A549 (cell line): ENCODE results near the gene BNIPL. TPM values are rescaled to one million over a fixed set of nuclear protein-coding genes. Genes with fewer than 3 reads are reported as not detected.

Experiments used
- ATAC-seq, 2 experiments: fragments of 200-7000 bp in 1 of 2; fragments of >200 bp in 1 of 2; cut with Nextera tagmentation in 1 of 2; cut with Tn5 transposase in 1 of 2; 3 replicates each; pipeline versions ENCODE4 v1.8.0 to v1.9.1; 2018 to 2020; ENCODE audit warnings: mild to moderate bottlenecking in 1 of 2, moderate library complexity in 1 of 2
- CTCF ChIA-PET: fragments of 300-600 bp; sonication (Branson Sonifier 250); formaldehyde crosslinking; extraction: SDS; loops from one replicate; lab custom pipeline; 2021; ENCODE audit warnings: antibody characterized with exemption, inconsistent platforms; lab: Yijun Ruan, JAX
- POLR2A ChIA-PET: fragments of 350-600 bp; formaldehyde crosslinking; extraction: SDS; loops from one replicate; lab custom pipeline; 2021; ENCODE audit warnings: antibody characterized with exemption, inconsistent platforms; lab: Yijun Ruan, JAX
- DNase-seq, 2 experiments: peaks; one replicate each; pipeline versions ENCODE4 v3.0.0 to v3.0.0-alpha.2; 2011 to 2016; ENCODE audit warnings: low read depth in 1 of 2, low spot score in 1 of 2
- FAIRE-seq: peaks from 2 replicates; lab custom pipeline; 2011; peaks lifted over from hg19 to GRCh38; lab: Jason Lieb, UNC
- H3K27ac ChIP-seq, 2 experiments: fragments of >200 bp; sonication (Bioruptor Twin); formaldehyde crosslinking; 3 replicates each; pipeline ENCODE4 v1.5.1; 2016 to 2017
- H3K4me1 ChIP-seq: fragments of >200 bp; sonication (Bioruptor Twin); formaldehyde crosslinking; 3 replicates; pipeline ENCODE4 v1.6.1; 2016
- H3K4me2 ChIP-seq: fragments of >200 bp; sonication (Bioruptor Twin); formaldehyde crosslinking; 3 replicates; pipeline ENCODE4 v1.6.1; 2016
- H3K4me3 ChIP-seq: fragments of >200 bp; sonication (Bioruptor Twin); formaldehyde crosslinking; 3 replicates; pipeline ENCODE4 v1.5.1; 2016
- H3K9me3 ChIP-seq: fragments of >200 bp; sonication (Bioruptor Twin); formaldehyde crosslinking; 3 replicates; pipeline ENCODE4 v1.6.1; 2016
- BCL3 ChIP-seq: fragments of >200 bp; sonication (Bioruptor Twin); formaldehyde crosslinking; IDR thresholded peaks from 3 replicates; pipeline ENCODE4 v1.6.1; 2016
- CHD2 ChIP-seq: fragments of 150-350 bp; IDR thresholded peaks from 2 replicates; pipeline ENCODE4 v1.6.1; 2014; ENCODE audit warnings: low read length; ENCODE audit not compliant: partially characterized antibody
- CTCF ChIP-seq: fragments of >200 bp; sonication (Bioruptor Twin); formaldehyde crosslinking; IDR thresholded peaks from 3 replicates; pipeline ENCODE4 v1.5.1; 2016
- EHMT2 ChIP-seq: fragments of 200-600 bp; sonication (generic); IDR thresholded peaks from 2 replicates; pipeline ENCODE4 v1.6.1; 2016; ENCODE audit warnings: antibody characterized with exemption, low read depth, mild to moderate bottlenecking, moderate library complexity
- FOSL2 ChIP-seq, 2 experiments: fragments of 450-650 bp in 1 of 2; fragments of >200 bp in 1 of 2; sonication (Bioruptor Twin) in 1 of 2; formaldehyde crosslinking; IDR thresholded peaks; 2 replicates each; pipeline versions ENCODE4 v1.5.0 to v1.6.1; 2016 to 2020; ENCODE audit warnings: mild to moderate bottlenecking in 1 of 2, moderate library complexity in 1 of 2
- FOXS1 ChIP-seq: fragments of 250-450 bp; sonication (Bioruptor Pico); IDR thresholded peaks from 2 replicates; pipeline ENCODE4 v1.5.0; 2020; ENCODE audit warnings: mild to moderate bottlenecking, moderate library complexity
- GATA3 ChIP-seq: IDR thresholded peaks from 2 replicates; pipeline ENCODE4 v1.6.1; 2012; ENCODE audit warnings: borderline replicate concordance
- HES2 ChIP-seq: fragments of >200 bp; sonication (Bioruptor Twin); formaldehyde crosslinking; IDR thresholded peaks from 2 replicates; pipeline ENCODE4 v1.6.1; 2016
- HEYL ChIP-seq: fragments of 250-450 bp; sonication (Bioruptor Pico); IDR thresholded peaks from 2 replicates; pipeline ENCODE4 v1.8.0; 2021; ENCODE audit warnings: mild to moderate bottlenecking, moderate library complexity
- HOXA7 ChIP-seq: fragments of 250-450 bp; sonication (Bioruptor Pico); IDR thresholded peaks from 2 replicates; pipeline ENCODE4 v1.5.0; 2020; ENCODE audit warnings: mild to moderate bottlenecking, moderate library complexity
- JUN ChIP-seq, 2 experiments: fragments of >200 bp; sonication (Bioruptor Twin); formaldehyde crosslinking; IDR thresholded peaks; 2 replicates in 1 of 2; 3 replicates in 1 of 2; pipeline ENCODE4 v1.6.1; 2016 to 2017
- KDM5A ChIP-seq: fragments of 200-600 bp; sonication (generic); IDR thresholded peaks from 2 replicates; pipeline ENCODE4 v1.6.1; 2016; ENCODE audit warnings: antibody characterized with exemption, mild to moderate bottlenecking
- MAFK ChIP-seq: fragments of 450-650 bp; IDR thresholded peaks from 2 replicates; pipeline ENCODE4 v1.6.1; 2014; ENCODE audit not compliant: partially characterized antibody
- MAX ChIP-seq: IDR thresholded peaks from 2 replicates; pipeline ENCODE4 v1.6.1; 2012
- NFE2L2 ChIP-seq: fragments of 150-350 bp; conservative IDR thresholded peaks from 2 replicates; pipeline ENCODE4 v1.6.1; 2014; ENCODE audit warnings: low read length
- NR3C1 ChIP-seq: fragments of >200 bp; sonication (Bioruptor Twin); formaldehyde crosslinking; IDR thresholded peaks from 3 replicates; pipeline ENCODE4 v1.6.1; 2017
- POLR2AphosphoS2 ChIP-seq: conservative IDR thresholded peaks from 2 replicates; pipeline ENCODE4 v1.6.1; 2012; ENCODE audit warnings: low read length, improper control_type of control experiment, inconsistent platforms
- RAD21 ChIP-seq, 2 experiments: fragments of >200 bp in 1 of 2; sonication (Bioruptor Twin) in 1 of 2; formaldehyde crosslinking in 1 of 2; IDR thresholded peaks in 1 of 2; conservative IDR thresholded peaks in 1 of 2; 2 replicates in 1 of 2; 3 replicates in 1 of 2; pipeline ENCODE4 v1.6.1; 2012 to 2018; ENCODE audit warnings: inconsistent platforms in 1 of 2
- RARB ChIP-seq: fragments of 250-450 bp; sonication (Bioruptor Pico); IDR thresholded peaks from 2 replicates; pipeline ENCODE4 v1.8.0; 2021; ENCODE audit warnings: mild to moderate bottlenecking, moderate library complexity
- RFX5 ChIP-seq: fragments of 450-650 bp; IDR thresholded peaks from 2 replicates; pipeline ENCODE4 v1.7.1; 2014; ENCODE audit warnings: antibody characterized with exemption, mild to moderate bottlenecking, moderate library complexity
- RNF2 ChIP-seq: fragments of 200-600 bp; sonication (generic); IDR thresholded peaks from 2 replicates; pipeline ENCODE4 v1.6.1; 2016; ENCODE audit warnings: low read depth, mild to moderate bottlenecking, antibody characterized with exemption, moderate library complexity, borderline replicate concordance
- SREBF2 ChIP-seq: fragments of 450-650 bp; IDR thresholded peaks from 2 replicates; pipeline ENCODE4 v1.6.1; 2014; ENCODE audit warnings: mild to moderate bottlenecking, moderate library complexity
- TFCP2L1 ChIP-seq: fragments of 250-450 bp; sonication (Bioruptor Pico); IDR thresholded peaks from 2 replicates; pipeline ENCODE4 v1.5.0; 2021; ENCODE audit warnings: mild to moderate bottlenecking
- TP53 ChIP-seq: fragments of 250-450 bp; sonication (Bioruptor Pico); IDR thresholded peaks from 2 replicates; pipeline ENCODE4 v1.5.0; 2021; ENCODE audit warnings: mild to moderate bottlenecking, moderate library complexity
- USF2 ChIP-seq: fragments of 450-650 bp; IDR thresholded peaks from 2 replicates; pipeline ENCODE4 v1.6.1; 2014; ENCODE audit warnings: antibody characterized with exemption
- ZC3H11A ChIP-seq: fragments of 450-650 bp; IDR thresholded peaks from 2 replicates; pipeline ENCODE4 v1.6.1; 2014; ENCODE audit warnings: antibody characterized with exemption, mild to moderate bottlenecking
- ZFP36 ChIP-seq: fragments of 450-650 bp; IDR thresholded peaks from 2 replicates; pipeline ENCODE4 v1.6.1; 2014; ENCODE audit warnings: borderline replicate concordance; ENCODE audit not compliant: partially characterized antibody
- ZNF302 ChIP-seq: fragments of 250-450 bp; sonication (Bioruptor Pico); IDR thresholded peaks from 2 replicates; pipeline ENCODE4 v1.9.0; 2021; ENCODE audit warnings: inconsistent platforms, mild to moderate bottlenecking, moderate library complexity
- ZSCAN20 ChIP-seq: fragments of 250-450 bp; sonication (Bioruptor Pico); IDR thresholded peaks from 2 replicates; pipeline ENCODE4 v1.8.0; 2022; ENCODE audit warnings: mild to moderate bottlenecking, moderate library complexity
- WGBS: methylation state at CpG from one replicate; pipeline ENCODE4 v1.1.6; 2017; ENCODE audit errors: missing lambda C conversion rate; 5-methylcytosine and 5-hydroxymethylcytosine counted together
- polyA plus RNA-seq, 4 experiments: library from polyadenylated mRNA; depleted of rRNA in 3 of 4; stranded (reverse); fragments of >200 nt; fragmentation: RNase III in 1 of 4; extraction: RNeasy Plus Mini Kit Qiagen cat#74134 plus additional on column Dnase treatment in 1 of 4; gene quantifications; 2 replicates in 3 of 4; 3 replicates in 1 of 4; pipeline ENCODE4 v1.2.3, GENCODE V29; 2011 to 2017

The BNIPL gene
- polyA plus RNA-seq, 2 of the 4 experiments (the other 2 are of a cell fraction): 0.22 to 0.30 TPM

GRCh38 chr1:151001602-151002001, 34.8 kb upstream of the BNIPL start:
- ATAC-seq (no peak), FAIRE-seq (no peak), DNase-seq (no peak)
- TF ChIP-seq RFX5 (no peak), USF2 (no peak), TFCP2L1 (CRISPR knock-in tag) (no peak)
- ChIA-PET POLR2A (no interaction called here), CTCF (interaction anchor here (0.9 to 24.0 kb wide), 5 partner anchors 16 to 443 kb away, joined by 3 to 586 read pairs (median 3); partner anchors contain the start of genes ANXA9 and CERS2)
- Histone ChIP-seq H3K4me2 (no peak overlapping the region), H3K27ac (no peak overlapping the region), H3K9me3 (no peaks in the 10 kb centered on the region), H3K4me3 (no peak overlapping the region), H3K4me1 (peaks cover 8% of the 10 kb centered on the region)
- WGBS: 80% methylated on average over 4 of the region's 4 CpGs

GRCh38 chr1:151002051-151002450, 34.3 kb upstream of the BNIPL start:
- DNase-seq (no peak), ATAC-seq (no peak), FAIRE-seq (no peak)
- no peak overlapping the region for H3K4me3 ChIP-seq
- no peak overlapping the region for H3K4me2 ChIP-seq
- no peak overlapping the region for H3K27ac ChIP-seq
- peaks cover 11% of the 10 kb centered on the region for H3K4me1 ChIP-seq
- no peaks in the 10 kb centered on the region for H3K9me3 ChIP-seq
- 69% methylated on average over 3 of the region's 3 CpGs for WGBS
- ChIA-PET POLR2A (no interaction called here), CTCF (interaction anchor here (0.9 to 24.0 kb wide), 4 partner anchors 16 to 444 kb away, joined by 3 to 586 read pairs (median 4); partner anchors contain the start of genes ANXA9 and CERS2)
- TF ChIP-seq ZNF302 (CRISPR knock-in tag) (no peak), ZFP36 (no peak), NR3C1 (no peak), RARB (CRISPR knock-in tag) (no peak), MAFK (no peak), FOXS1 (no peak), TP53 (CRISPR knock-in tag) (no peak), EHMT2 (no peak), NFE2L2 (no peak), ZSCAN20 (no peak), RAD21 (conservative IDR thresholded peaks at IDR 0.05 in 1 of 2, IDR thresholded peaks at IDR 0.05 in 1 of 2) (no peak), CHD2 (no peak), MAX (no peak), RNF2 (no peak), HES2 (no peak)

- WGBS: 45% methylated on average over 2 of the region's 2 CpGs
- Histone ChIP-seq H3K9me3 (no peaks in the 10 kb centered on the region), H3K27ac (no peak overlapping the region), H3K4me3 (no peak overlapping the region), H3K4me2 (no peak overlapping the region), H3K4me1 (peaks cover 17% of the 10 kb centered on the region)
- FAIRE-seq (no peak), DNase-seq (no peak), ATAC-seq (no peak)
- TF ChIP-seq GATA3 (no peak), SREBF2 (no peak), POLR2AphosphoS2 (no peak), ZNF302 (CRISPR knock-in tag) (no peak), CTCF (no peak), ZFP36 (no peak), USF2 (no peak), KDM5A (no peak), HEYL (no peak), HOXA7 (CRISPR knock-in tag) (no peak), FOXS1 (no peak), ZC3H11A (no peak), BCL3 (no peak), TFCP2L1 (CRISPR knock-in tag) (no peak), JUN (IDR thresholded peaks at IDR 0.05) (no peak), FOSL2 (IDR thresholded peaks at IDR 0.05) (no peak), FOSL2 (CRISPR knock-in tag; IDR thresholded peaks at IDR 0.05) (no peak)
- ChIA-PET POLR2A (no interaction called here), CTCF (interaction anchor here (1.0 to 24.0 kb wide), 2 partner anchors 17 to 80 kb away, joined by 4 to 586 read pairs; partner anchors contain the start of genes ANXA9 and CERS2)
These were observed 33.8 kb upstream of the BNIPL start for GRCh38 chr1:151002611-151003010.
